Activated CD4-positive, alpha-beta T cell treated with anti-CD3 and anti-CD28 coated beads for 24 hours (primary cell): ENCODE measurements around the gene PLEKHA5.

ENCODE experiments used
- DNase-seq, 2 donors: peaks; one replicate each; pipeline ENCODE4 v3.0.0-alpha.2; 2020; ENCODE audit warnings: low read depth in 2 of 2

PLEKHA5 gene

DNA sequence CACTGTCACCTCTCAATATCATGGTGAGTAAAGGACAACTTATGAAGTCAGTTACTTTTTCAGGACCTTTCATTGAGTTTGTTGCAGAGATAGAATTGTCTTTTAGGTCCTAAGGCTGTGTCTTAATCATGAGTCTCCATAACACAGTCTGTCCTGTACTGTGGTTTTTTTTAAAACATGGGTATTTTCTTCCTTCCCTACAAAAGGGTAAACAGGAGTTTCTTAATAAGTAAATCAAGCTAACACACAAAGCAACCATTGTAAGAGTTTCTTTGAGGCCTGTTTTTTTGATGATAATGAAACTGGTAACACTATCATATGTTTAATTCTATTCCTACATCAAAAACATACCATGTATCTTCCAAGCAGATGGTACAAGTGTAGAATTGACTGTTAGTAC lies 101.4 kb downstream of the PLEKHA5 start:
- no peak for DNase-seq

DNA sequence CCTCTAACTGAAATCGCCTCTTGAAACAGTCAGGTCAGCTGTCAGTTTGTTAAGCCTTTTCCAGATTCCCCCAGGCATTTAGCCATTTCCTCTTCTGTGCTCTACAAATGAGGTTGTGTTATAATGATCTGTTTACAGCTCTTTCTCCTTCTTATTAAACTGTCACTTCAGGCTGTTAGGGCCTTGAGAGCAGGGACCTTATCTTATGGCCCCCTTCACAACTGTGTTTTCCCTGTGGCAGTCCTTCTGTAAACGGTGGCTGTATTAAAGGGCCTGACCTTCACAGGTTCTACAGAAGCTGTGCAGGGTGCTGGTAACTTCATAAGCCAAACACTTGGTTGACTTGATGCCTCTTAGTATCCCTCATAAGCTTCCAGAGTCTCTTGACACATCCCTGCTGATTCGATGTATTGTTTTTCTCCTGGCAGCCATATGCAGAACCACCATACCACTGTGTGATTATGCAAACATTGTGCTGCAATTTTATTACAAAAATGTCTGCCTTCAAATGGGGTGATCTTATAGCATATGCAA lies 104.7 kb downstream of the PLEKHA5 start:
- DNase-seq = no peak

DNA sequence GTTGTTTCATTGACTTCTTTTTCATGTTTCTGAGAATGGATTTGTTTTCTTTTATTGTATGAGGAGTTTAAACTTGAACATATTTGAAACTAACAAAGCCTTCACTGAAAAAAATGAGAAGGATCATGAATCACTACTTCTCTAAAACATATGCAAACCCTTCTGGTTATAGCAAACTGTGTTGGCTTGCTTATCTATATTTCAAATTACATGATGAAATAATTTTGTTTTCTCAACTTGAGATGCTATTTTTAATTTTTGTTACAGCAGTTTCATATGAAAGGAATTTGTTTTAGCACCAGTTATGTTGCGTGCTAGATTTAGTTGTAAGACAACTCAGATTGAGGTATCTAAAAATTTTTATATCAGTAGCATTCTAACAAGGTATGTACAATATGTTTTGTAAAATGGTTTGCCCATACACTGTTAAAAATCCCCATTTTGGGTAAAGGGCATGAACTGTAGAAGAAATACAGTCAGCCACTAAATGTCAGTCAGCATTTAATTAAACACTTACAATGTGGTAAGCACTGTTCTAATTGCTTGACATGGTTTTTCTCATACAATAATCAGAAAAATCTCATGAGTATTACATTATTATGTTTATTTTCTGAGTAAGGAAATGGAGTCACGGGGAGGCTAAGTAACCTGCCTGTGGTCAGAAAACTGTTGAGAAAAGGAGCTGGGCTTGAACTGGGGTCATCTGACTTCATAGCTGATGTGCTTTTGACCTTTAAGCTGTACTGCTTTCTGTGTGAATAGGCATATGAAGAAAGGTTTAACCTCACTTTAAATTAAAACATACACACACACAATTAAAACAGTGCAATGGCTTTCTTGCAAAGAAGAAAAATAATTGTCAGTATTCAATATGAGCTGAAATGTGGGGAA lies 105.7 kb downstream of the PLEKHA5 start:
- no peak for DNase-seq

DNA sequence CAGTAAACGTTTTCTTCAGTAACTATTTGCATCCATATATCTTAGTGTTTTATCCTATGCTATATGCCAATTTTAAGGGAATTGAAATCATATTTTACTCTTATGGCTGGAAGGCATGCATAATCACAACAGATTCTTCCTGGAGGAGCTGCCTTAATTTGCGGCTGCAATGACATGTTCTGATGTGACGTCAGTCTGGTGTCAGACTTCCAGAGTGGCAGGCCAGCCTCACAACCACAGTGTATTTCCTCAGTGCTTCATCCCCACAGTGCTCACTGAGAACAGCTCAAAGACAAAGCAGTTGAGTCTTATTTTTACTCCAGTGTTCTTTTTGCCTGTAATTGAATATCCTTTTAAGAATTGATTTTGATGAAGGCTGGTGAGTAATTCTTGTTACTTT lies 107.1 kb downstream of the PLEKHA5 start:
- no peak for DNase-seq

DNA sequence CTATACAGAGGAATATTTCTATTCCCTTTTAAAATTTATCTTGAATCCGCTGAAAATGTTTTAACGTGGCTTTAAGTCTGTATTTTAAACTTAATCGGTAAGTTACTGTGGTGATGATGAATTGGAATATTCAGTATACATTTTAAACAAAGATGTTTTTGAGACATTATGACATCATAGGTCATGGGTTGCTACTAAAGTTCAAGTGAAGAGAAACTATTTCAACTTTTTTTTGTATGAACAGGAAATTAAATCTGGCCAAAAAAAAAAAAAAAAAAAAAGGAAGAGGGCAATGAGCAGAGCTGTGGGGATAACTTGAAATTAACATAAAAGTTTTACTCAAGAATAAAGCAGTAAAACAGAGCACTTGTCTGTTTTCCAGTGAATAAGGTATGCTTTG lies 109.0 kb downstream of the PLEKHA5 start:
- no peak for DNase-seq

DNA sequence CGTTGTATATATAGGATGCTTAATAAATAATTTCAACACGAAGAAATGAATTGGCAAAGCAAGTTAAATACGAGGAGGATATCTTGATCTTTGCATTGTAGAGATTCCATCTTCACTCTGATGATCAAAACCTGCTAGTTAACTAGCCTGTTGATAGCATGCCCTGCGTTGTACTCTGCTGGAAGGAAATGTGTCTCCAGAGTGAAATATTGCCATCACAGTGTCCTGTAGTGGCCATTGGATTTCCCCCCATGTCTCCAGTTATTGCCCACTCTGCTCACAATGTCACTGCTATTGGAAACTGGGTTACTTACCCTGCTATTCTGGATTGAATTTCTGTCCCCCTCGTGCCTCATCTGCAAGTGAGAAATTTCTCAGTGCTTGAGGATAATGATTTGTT lies 109.6 kb downstream of the PLEKHA5 start:
- DNase-seq = no peak

DNA sequence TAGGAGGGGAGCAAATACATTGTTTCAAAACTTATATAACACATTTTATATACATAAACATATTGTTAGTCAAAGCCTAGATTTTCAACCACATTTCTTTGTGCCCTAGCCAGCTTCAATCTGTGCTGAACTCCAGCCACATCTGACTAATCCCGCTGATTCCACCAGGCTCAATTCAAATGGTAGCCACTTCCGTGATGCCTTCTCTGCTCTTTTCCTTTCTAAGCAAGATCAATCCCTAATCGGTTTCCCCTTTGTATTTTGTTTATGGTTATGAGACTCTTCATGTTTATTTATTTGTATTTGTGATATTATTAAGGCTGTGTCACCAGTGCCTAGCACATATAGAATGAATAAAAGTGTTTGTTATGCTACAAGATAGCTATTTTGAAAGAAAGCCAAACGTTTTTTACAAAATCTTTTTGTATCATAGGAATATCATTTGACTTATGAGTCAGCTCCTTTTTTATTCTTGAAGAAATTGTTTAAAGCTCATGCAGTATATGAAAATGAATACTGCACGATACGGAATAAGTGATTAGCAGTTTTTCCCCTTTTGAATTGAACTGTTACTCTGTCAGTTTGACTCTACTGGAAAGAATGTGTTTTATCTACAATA lies 110.2 kb downstream of the PLEKHA5 start:
- no peak for DNase-seq

DNA sequence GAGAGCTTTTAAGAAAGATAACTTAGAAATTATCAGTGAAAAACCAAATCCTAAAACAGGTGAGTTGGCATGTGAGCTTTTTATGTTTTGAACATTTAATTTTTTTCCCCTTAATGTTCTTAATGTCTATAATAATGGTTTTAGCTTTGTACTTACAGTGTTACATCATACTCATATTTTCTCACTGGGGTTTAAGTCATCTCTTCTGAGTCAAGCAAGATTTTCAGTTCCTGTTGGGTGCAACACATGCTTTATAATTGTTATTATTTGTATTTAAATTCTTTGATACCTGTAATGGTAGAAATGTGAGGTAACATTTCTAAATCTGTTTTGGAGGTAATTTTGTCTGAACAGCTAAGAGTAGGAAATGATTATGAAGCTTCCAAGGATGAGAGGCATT lies 113.0 kb downstream of the PLEKHA5 start:
- DNase-seq = no peak

DNA sequence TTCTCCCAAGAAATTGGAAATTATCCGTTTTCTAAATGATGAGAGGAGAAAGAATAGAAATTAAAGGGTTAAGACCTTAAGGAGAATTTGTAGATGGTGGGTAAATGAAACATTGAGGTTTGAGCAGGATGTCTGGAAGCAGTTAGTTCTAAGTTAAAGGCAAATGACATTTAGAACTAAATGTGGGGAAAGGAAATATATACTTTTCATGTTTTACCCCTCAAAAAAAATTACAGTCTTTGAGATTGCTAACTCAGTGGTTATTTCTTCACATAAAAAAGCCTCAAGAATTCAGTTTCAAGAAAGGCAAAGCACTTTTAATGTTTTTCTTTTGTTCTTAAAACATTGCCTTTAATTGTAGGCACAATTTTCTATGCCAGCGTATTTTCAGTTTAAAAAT lies 114.0 kb downstream of the PLEKHA5 start:
- DNase-seq = no peak

DNA sequence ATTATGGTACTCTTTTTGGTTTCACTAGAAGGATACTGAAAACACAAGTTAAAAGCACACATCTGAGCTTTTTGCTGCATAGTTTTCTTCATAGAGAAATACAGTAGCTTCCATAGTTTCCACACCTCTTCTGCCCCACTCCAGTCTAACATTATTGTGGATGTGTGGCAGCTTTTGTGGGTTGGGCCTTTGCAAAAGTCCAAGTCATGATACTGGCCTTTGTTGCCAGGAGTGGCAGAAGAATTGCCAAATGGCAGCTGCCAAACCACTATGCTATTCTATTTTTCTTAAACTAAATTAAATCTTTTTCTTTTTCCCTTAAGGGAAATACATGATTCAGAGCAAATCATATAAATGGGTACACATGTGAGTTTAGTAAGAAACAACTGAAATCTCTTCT lies 114.8 kb downstream of the PLEKHA5 start:
- DNase-seq = no peak

DNA sequence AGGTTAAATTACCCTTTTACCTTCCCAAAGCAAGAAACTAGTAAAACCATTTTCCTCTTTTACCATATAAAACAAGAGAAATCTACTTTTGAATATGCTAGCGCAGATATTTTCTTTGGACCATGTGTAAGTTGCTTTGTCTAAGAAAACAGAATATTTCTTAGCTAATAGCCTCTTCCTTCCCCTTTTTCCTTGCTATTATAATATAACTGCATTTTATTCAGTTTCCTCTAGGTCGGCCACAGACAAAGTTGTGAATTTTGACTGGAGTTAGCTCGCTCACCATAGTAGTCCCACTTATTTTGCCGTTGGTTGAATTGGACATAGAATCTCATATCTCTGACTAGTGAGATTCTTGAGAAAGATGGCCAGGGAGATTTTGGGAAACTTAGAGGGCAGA lies 115.6 kb downstream of the PLEKHA5 start:
- no peak for DNase-seq

DNA sequence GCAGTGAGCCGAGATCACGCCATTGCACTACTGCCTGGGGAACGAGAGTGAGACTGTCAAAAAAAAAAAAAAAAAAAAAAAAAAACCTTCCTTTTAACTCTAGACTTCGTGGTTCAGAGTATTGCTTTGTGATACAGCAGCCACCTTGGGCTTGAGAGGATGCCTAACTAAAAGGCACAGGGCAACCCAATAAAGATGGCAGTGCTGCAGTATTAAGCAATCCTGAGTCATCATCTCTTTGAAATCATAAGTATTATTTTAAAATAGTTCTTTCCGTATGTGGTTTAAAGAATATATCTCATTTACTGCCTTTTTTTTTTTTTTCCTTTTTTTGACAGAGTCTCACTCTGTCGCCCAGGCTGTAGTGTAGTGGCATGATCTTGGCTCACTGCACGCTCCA lies 116.1 kb downstream of the PLEKHA5 start:
- no peak for DNase-seq

DNA sequence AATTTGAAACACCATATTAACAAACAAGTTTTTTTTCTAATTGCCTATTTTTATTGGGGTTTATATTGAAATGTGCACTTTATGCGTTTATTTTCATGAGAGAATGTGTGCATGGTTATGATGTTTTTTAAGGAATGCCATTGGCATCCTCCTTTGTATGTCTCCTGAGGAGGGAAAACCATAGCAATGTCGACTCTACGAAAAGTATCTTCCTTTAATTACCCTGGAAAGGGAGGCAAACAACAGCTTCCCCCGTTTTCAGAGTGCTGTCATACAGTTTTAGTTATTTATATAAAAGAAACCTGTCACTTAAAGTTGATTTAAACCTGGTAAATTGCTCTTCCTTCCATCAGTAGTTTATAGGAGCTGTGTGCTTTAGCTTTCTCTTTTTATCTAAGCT lies 117.4 kb downstream of the PLEKHA5 start:
- no peak for DNase-seq

DNA sequence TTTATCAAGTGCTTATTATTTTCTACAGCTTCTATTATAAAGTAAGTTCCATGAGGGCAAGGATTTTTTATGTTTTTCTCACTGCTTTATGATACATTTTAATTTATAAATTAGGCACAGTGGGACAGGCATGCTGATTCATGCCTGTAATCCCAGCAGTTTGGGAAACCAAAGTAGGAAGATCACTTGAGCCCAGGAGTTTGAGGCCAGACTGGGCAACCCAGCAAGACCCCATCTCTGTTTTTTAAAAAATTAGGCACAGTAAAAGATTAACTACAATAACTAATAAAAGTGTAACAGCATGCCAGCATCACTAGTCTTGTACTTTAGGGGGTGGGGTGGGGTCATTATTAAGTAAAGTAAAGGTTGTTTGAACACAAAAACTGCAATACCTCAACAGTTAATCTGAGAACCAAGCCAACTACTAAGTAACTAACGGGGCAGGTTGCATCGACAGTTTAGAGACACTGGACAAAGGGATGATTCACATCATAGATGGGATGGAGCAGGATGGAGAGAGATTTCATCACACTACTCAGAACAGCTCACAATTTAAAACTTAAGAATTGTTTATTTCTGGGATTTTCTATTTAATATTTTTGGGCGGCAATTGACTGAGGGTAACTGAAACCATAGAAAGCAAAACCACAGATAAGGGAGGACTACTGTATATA lies 119.5 kb downstream of the PLEKHA5 start:
- no peak for DNase-seq

DNA sequence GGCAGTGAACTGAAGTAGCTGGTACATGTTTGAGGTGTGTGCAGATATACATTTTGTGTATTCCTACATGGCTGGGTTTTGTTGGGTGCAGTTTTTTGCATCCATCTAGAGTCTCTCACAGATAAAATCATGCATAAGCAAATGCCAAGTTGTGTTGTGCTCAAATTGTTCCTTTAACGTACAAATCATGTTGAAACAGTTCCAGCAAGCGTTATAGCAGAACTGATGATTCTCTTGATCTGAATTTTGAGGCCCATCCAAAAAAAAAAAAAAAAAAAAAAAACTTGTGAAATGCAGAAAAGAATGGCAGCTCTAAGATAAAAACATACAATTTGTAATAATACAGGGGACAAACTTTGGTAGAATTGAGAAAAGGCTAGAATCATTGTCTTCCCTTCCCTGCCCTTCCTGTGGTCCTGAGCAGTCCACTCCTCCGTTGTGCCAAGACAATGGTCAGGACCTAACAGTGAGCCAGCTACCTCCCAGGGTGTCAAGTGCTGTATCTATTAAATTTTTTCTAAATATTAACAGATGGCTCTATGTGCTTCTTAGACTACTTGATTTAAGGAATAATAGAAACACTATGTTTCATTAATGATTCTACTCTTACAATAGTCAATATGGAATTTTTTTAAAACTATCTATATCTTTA lies 122.1 kb downstream of the PLEKHA5 start:
- DNase-seq = no peak

DNA sequence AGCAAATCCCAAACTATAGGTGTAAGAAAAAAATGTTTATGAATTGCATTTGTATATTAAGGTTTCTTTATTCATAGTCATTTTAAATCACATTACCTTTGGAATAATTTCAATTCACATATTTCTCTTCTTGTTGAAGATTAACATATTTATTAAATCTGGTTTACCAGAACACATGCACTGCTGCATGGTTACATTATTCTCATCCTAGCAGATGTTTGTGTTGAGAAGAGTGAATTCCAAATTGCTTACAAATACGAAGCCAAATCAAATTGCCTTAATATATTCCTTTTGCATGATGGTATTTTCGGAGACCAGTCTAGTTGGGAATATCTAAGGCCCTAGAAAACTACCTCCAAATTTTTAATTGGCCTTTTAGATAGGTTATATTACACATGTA lies 130.6 kb downstream of the PLEKHA5 start:
- no peak for DNase-seq

DNA sequence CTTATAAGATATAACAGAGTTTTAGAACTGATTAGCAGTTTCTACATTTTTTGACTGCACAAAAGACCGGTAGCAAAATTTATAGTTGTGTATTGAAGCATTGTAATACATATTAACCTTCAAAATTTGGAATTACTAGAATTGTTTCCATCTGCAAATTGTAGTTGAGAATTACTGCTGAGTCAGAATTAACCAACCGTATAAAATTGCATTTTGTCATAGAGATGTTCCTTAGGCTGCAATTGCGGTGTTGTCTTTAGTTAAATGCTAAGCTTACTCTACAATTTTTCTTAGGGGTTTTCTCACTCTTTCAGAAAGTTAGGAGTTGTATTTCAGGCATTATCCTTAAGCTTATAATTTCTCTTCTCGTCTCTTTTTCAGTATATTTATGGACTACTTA lies 132.2 kb downstream of the PLEKHA5 start:
- DNase-seq = no peak

DNA sequence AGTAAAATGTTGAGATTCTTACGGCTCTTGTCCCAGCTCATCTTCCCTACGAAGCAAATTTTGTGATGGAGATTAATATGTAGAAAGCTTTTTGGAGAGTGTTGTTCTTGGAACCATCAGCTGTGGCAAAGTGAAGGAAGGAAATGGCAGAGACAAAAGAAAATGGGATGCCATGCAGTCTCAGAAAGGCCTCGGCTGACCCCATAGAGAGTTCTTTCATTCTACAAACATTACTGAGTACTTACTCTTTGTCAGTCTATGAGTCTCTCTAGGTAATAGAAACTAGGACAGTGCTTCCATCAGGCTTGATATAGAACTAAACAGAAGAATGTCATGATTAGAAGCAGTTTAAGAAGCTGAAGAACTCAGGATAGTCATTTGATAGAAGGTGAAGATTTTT lies 134.1 kb downstream of the PLEKHA5 start:
- no peak for DNase-seq

DNA sequence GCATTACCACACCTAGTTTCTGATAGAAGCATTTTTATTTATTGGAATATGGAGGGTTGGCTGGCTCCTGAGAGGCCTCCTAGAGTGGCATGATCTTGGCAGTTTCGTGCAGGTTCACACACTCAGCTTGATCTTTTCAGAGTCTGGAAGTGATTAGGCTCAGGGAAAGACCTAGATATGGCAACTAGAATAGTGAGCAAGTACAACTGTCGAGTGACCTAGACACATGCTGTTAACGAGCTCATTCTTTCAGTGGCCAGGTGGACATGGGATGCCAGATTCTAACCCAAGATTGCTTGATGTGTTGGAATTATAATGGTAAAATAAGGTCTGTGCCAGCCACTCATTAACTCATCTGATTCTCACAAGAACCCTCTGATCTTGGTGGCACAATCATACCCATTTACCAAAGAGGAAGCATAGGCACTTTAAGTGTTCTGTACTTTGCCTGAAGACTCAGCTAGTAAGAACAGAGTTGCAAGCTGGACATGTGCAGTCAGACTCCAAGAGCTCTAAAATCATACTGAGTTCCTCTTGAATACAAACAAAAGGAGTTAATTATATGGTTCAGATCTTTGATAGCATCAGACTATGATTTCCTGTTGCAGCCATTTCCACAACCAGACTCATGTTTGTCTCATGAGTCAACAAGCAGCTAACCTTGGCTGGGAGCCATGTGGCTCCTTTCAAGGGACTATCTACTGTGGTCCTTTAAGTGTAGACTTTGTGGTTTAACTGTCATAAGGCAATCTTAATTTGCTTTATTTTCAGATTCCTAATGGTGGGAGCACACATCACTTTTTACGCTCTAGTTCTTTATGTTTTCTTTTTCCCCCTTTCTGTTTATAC lies 144.2 kb downstream of the PLEKHA5 start:
- DNase-seq = peak; percentile 7 to 9

DNA sequence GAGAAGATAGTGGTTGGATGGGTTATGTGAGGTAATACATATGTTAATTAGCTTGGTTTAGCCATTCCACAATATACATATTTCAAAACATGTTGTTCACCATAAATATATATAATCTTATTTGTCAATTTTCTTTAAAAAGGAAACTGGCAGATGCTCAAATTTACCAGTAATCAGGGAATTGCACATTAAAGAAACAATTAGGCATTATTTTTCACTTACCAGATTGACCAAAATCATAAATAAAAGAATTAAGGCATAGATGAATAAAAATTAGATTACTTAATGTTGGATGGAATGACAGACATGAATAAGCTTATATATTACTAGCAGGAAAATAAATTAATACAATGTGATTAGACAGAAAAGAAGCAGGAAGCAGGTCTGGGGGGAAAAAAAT lies 147.2 kb downstream of the PLEKHA5 start:
- no peak for DNase-seq

DNA sequence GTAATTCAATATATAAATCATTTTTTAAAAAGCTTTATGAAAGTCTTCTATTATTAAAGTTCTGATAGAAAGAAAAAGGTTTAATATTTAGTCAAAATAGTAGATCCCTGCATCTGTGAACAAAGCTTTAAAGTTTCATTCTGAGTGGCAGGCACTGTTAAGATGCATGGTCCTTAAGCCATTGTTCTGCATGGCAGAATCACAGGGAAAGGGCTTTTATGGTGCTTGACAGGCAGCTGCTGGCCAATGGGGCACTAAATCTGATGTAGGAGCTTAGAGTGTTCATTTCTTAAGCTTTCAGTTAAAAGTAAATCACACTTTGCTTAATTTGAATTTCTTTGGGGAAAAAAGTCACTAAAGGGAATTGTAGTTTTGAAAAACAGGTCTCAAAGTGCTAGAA lies 148.2 kb downstream of the PLEKHA5 start:
- no peak for DNase-seq
